GM12878 (cell line): Measurements from ENCODE around the gene NDUFB4. TPM values are rescaled to one million over a fixed set of nuclear protein-coding genes. Genes with fewer than 3 reads are reported as not detected.

Source experiments
- ATAC-seq: fragments of 200-7000 bp; cut with Tn5 transposase; 3 replicates; pipeline ENCODE4 v1.9.1; 2020; ENCODE audit warnings: mild to moderate bottlenecking, moderate library complexity
- BruUV-seq: library from RNA; stranded (reverse); fragments of 400-500 nt; replicated peaks from 2 replicates; lab custom pipeline; 2021; lab: Mats Ljungman, UMichigan
- CTCF ChIA-PET: fragments of 300-600 bp; sonication (Branson Sonifier 250); formaldehyde crosslinking; extraction: SDS; loops from one replicate; lab custom pipeline; 2021; ENCODE audit warnings: inconsistent platforms; lab: Yijun Ruan, JAX
- POLR2A ChIA-PET: fragments of 350-600 bp; formaldehyde crosslinking; extraction: SDS; loops from one replicate; lab custom pipeline; 2021; ENCODE audit warnings: inconsistent platforms; lab: Charles Lee
- RAD21 ChIA-PET: fragments of 300-600 bp; sonication (Branson Sonifier 250); formaldehyde crosslinking; loops from one replicate; lab custom pipeline; 2023; ENCODE audit warnings: antibody characterized with exemption; ENCODE audit not compliant: unreplicated experiment; lab: Charles Lee
- SMC1A ChIA-PET: fragments of 300-600 bp; sonication (Branson Sonifier 250); formaldehyde crosslinking; loops from one replicate; lab custom pipeline; 2023; ENCODE audit not compliant: unreplicated experiment, uncharacterized antibody; lab: Charles Lee
- DNase-seq: peaks from one replicate; pipeline ENCODE4 v3.0.0-alpha.2; 2011; ENCODE audit warnings: low read depth, low spot score
- FAIRE-seq: peaks from 3 replicates; lab custom pipeline; 2011; peaks lifted over from hg19 to GRCh38; lab: Jason Lieb, UNC
- H2AFZ ChIP-seq: 2 replicates; pipeline ENCODE4 v1.6.0; 2011; ENCODE audit warnings: low read depth, low read length, control low read depth; ENCODE audit not compliant: control insufficient read depth
- H3K27ac ChIP-seq: 2 replicates; pipeline ENCODE4 v1.5.1; 2011; ENCODE audit warnings: control low read depth; ENCODE audit not compliant: control insufficient read depth, insufficient read depth
- H3K27me3 ChIP-seq, 2 experiments: replicated peaks in 1 of 2; 2 replicates each; pipeline versions ENCODE4 v1.6.0 to v1.6.1; 2011; ENCODE audit warnings: low read length in 1 of 2; ENCODE audit not compliant: control insufficient read depth in 2 of 2, insufficient read depth in 2 of 2
- H3K36me3 ChIP-seq, 2 experiments: 2 replicates each; pipeline ENCODE4 v1.5.1; 2011; ENCODE audit warnings: low read length in 1 of 2; ENCODE audit not compliant: control insufficient read depth in 2 of 2, insufficient read depth in 2 of 2
- H3K4me1 ChIP-seq: 2 replicates; pipeline ENCODE4 v1.6.1; 2011; ENCODE audit warnings: mild to moderate bottlenecking, low read length, moderate library complexity, mixed read lengths; ENCODE audit not compliant: control insufficient read depth, insufficient read depth
- H3K4me2 ChIP-seq: 2 replicates; pipeline ENCODE4 v1.6.0; 2011; ENCODE audit warnings: control low read depth; ENCODE audit not compliant: control insufficient read depth, insufficient read depth
- H3K4me3 ChIP-seq: fragments of 200-600 bp; sonication (generic); 2 replicates; pipeline ENCODE4 v1.5.1; 2016
- H3K79me2 ChIP-seq: 2 replicates; pipeline ENCODE4 v1.6.0; 2011; ENCODE audit warnings: low read length; ENCODE audit not compliant: control insufficient read depth, insufficient read depth
- H3K9ac ChIP-seq: 2 replicates; pipeline ENCODE4 v1.8.0; 2011; ENCODE audit warnings: low read length, control low read depth, mixed read lengths; ENCODE audit not compliant: control insufficient read depth, insufficient read depth
- H3K9me3 ChIP-seq: replicated peaks from 3 replicates; pipeline ENCODE4 v1.5.1; 2011; ENCODE audit warnings: mild to moderate bottlenecking, low read length; ENCODE audit not compliant: control insufficient read depth, insufficient read depth
- H4K20me1 ChIP-seq: 2 replicates; pipeline ENCODE4 v1.6.0; 2011; ENCODE audit not compliant: control insufficient read depth, insufficient read depth
- ASH2L ChIP-seq: fragments of 300-600, 200-600 bp; sonication (generic); IDR thresholded peaks from 2 replicates; pipeline ENCODE4 v1.6.1; 2017; ENCODE audit warnings: low read depth, mild to moderate bottlenecking, borderline replicate concordance
- BRCA1 ChIP-seq: IDR thresholded peaks from 2 replicates; pipeline ENCODE4 v1.6.1; 2011; ENCODE audit warnings: low read depth, low read length, improper control_type of control experiment
- GABPA ChIP-seq: IDR thresholded peaks from 2 replicates; pipeline ENCODE4 v1.6.1; 2014; ENCODE audit warnings: antibody characterized with exemption, low read depth, mild to moderate bottlenecking, inconsistent platforms
- GATAD2B ChIP-seq: fragments of 450-650 bp; conservative IDR thresholded peaks from 2 replicates; pipeline ENCODE4 v1.6.1; 2017; ENCODE audit warnings: low read depth, mild to moderate bottlenecking, moderate library complexity
- IRF5 ChIP-seq: fragments of 450-650 bp; IDR thresholded peaks from 2 replicates; pipeline ENCODE4 v1.6.1; 2017; ENCODE audit warnings: borderline replicate concordance
- KDM1A ChIP-seq: fragments of 200-600 bp; sonication (generic); IDR thresholded peaks from 2 replicates; pipeline ENCODE4 v1.6.1; 2016; ENCODE audit warnings: borderline replicate concordance
- MYB ChIP-seq: fragments of 150-350 bp; IDR thresholded peaks from 2 replicates; pipeline ENCODE4 v1.6.1; 2014; ENCODE audit warnings: mild to moderate bottlenecking, low read depth, low read length, borderline replicate concordance
- MYC ChIP-seq: IDR thresholded peaks from 2 replicates; pipeline ENCODE4 v1.6.1; 2011; ENCODE audit warnings: mild to moderate bottlenecking, low read length, moderate library complexity, inconsistent platforms; ENCODE audit not compliant: insufficient read depth, insufficient replicate concordance, insufficient read length, severe bottlenecking
- NBN ChIP-seq: fragments of 450-650 bp; IDR thresholded peaks from 2 replicates; pipeline ENCODE4 v1.6.1; 2016
- RFX5 ChIP-seq: IDR thresholded peaks from 2 replicates; pipeline ENCODE4 v1.6.1; 2011; ENCODE audit warnings: low read depth, low read length, improper control_type of control experiment
- RUNX3 ChIP-seq: IDR thresholded peaks from 2 replicates; pipeline ENCODE4 v1.6.1; 2012; ENCODE audit warnings: low read length, inconsistent platforms
- SMC3 ChIP-seq: IDR thresholded peaks from 2 replicates; pipeline ENCODE4 v1.6.1; 2011; ENCODE audit warnings: low read length, improper control_type of control experiment, borderline replicate concordance
- SPI1 ChIP-seq: IDR thresholded peaks from 2 replicates; pipeline ENCODE4 v1.6.1; 2011; ENCODE audit warnings: low read depth, mild to moderate bottlenecking, low read length, moderate library complexity, borderline replicate concordance; ENCODE audit not compliant: insufficient read depth
- SUZ12 ChIP-seq: fragments of 200-600 bp; sonication (generic); IDR thresholded peaks from one replicate; pipeline ENCODE4 v1.6.1; 2018; ENCODE audit warnings: antibody characterized with exemption, mild to moderate bottlenecking; ENCODE audit not compliant: unreplicated experiment
- TCF12 ChIP-seq: IDR thresholded peaks from 2 replicates; pipeline ENCODE4 v1.6.1; 2011; ENCODE audit warnings: low read depth, mild to moderate bottlenecking, low read length
- ZBTB33 ChIP-seq: fragments of 450-650 bp; IDR thresholded peaks from 2 replicates; pipeline ENCODE4 v1.6.1; 2017; ENCODE audit warnings: mild to moderate bottlenecking
- ZBTB40 ChIP-seq: fragments of 450-650 bp; IDR thresholded peaks from 2 replicates; pipeline ENCODE4 v1.6.1; 2016; ENCODE audit warnings: mild to moderate bottlenecking, moderate library complexity, borderline replicate concordance
- ZSCAN29 ChIP-seq: fragments of 450-650 bp; IDR thresholded peaks from 2 replicates; pipeline ENCODE4 v1.6.1; 2017; ENCODE audit warnings: mild to moderate bottlenecking, moderate library complexity
- WGBS: methylation state at CpG from one replicate; pipeline ENCODE4 v1.1.6; 2016; ENCODE audit warnings: low lambda C conversion rate; ENCODE audit not compliant: insufficient replicate concordance, insufficient coverage; ENCODE audit errors: missing lambda C conversion rate; 5-methylcytosine and 5-hydroxymethylcytosine counted together
- in situ Hi-C: fragments of 300-500 bp; cut with MboI; formaldehyde crosslinking; loops from 9 replicates; pipeline ENCODE4 v1.14.3; 2018; ENCODE audit warnings: mixed read lengths
- intact Hi-C: fragments of 100-400 bp; cut with micrococcal nuclease; formaldehyde crosslinking; loops from one replicate; pipeline ENCODE4 v1.14.2; 2022; ENCODE audit not compliant: unreplicated experiment
- polyA plus RNA-seq, 11 experiments: library from polyadenylated mRNA; depleted of rRNA in 4 of 11; unstranded in 6 of 11; stranded (reverse) in 5 of 11; fragments of >200 nt; fragmentation: Nextera tagmentation in 4 of 11; fragmentation: Illumina TruSeq in 1 of 11; extraction: Ambion mirVana in 4 of 11; extraction: Trizol in 1 of 11; gene quantifications; 1 replicate in 1 of 11; 2 replicates in 10 of 11; pipeline versions ENCODE4 v1.2.1 to v1.2.3, GENCODE V29; 2011 to 2016; ENCODE audit warnings: inconsistent platforms in 2 of 11, missing spikeins in 2 of 11, low read depth in 1 of 11
- total RNA-seq, 4 experiments: library from RNA; depleted of rRNA in 3 of 4; stranded (reverse); fragments of >200 nt in 3 of 4; fragmentation: Illumina TruSeq in 1 of 4; extraction: Trizol in 1 of 4; gene quantifications; 2 replicates each; pipeline versions ENCODE4 v1.2.1 to v1.2.3, GENCODE V29; 2013 to 2021

The NDUFB4 gene
- total and polyA plus RNA-seq, 10 of the 15 experiments (the other 5 are each of a cell fraction or from before 2014, with no cell fraction given): 155 to 864 (median 387) TPM

GRCh38 chr3:120648290-120648689, 52.2 kb downstream of the NDUFB4 start:
- H3K4me3 ChIP-seq: no peak overlapping the region
- H3K9ac ChIP-seq: no peak overlapping the region
- in situ Hi-C loops: no loop called here
- ChIA-PET CTCF (interaction anchor here (0.6 to 2.5 kb wide), 2 partner anchors 146 to 256 kb away, joined by 3 to 13 read pairs; no protein-coding TSS in a partner anchor), POLR2A (interaction anchor here (0.7 kb wide), 1 partner anchor 597 kb away, joined by 7 read pairs; no protein-coding TSS in a partner anchor), RAD21 (interaction anchor here (3.4 kb wide), 1 partner anchor 30 kb away, joined by 12 read pairs; no protein-coding TSS in a partner anchor), SMC1A (interaction anchor here (1.4 to 2.2 kb wide), 3 partner anchors 12 to 30 kb away, joined by 3 to 6 read pairs (median 4); no protein-coding TSS in a partner anchor)
- no peaks in the 10 kb centered on the region for H3K36me3 ChIP-seq
- no peaks in the 10 kb centered on the region for H4K20me1 ChIP-seq
- FAIRE-seq (no peak), DNase-seq (no peak), ATAC-seq (no peak)
- no peaks in the 10 kb centered on the region for H3K27me3 ChIP-seq
- BruUV-seq: no TSS peak
- H3K9me3 ChIP-seq: no peaks in the 10 kb centered on the region
- 66% methylated on average over 5 of the region's 5 CpGs for WGBS
- H3K4me1 ChIP-seq: no peaks in the 10 kb centered on the region
- no peak overlapping the region for H3K4me2 ChIP-seq
- no peak overlapping the region for H2AFZ ChIP-seq
- intact Hi-C loops: no loop called here
- H3K79me2 ChIP-seq: no peaks in the 10 kb centered on the region
- H3K27ac ChIP-seq: no peak overlapping the region
- TF ChIP-seq RUNX3 (no peak), SUZ12 (no peak), ZSCAN29 (no peak), IRF5 (no peak), MYB (no peak), MYC (no peak), SPI1 (no peak), GABPA (no peak), BRCA1 (no peak), ZBTB40 (no peak), KDM1A (no peak), RFX5 (no peak), ASH2L (no peak), TCF12 (no peak), NBN (no peak), GATAD2B (no peak), SMC3 (no peak), ZBTB33 (no peak)
